IMR-90 (cell line): ENCODE data around the gene DTNA. TPM values are rescaled to one million over a fixed set of nuclear protein-coding genes. Genes with fewer than 3 reads are reported as not detected.

Source experiments
- ATAC-seq: fragments of 200-7000 bp; cut with Tn5 transposase; 2 replicates; pipeline ENCODE4 v1.9.1; 2020; ENCODE audit warnings: low read depth, mild to moderate bottlenecking, moderate library complexity
- BruUV-seq: library from RNA; stranded (reverse); fragments of 400-500 nt; replicated peaks from 2 replicates; lab custom pipeline; 2021; lab: Mats Ljungman, UMichigan
- CTCF ChIA-PET: fragments of 300-600 bp; formaldehyde crosslinking; extraction: SDS; loops from one replicate; lab custom pipeline; 2021; ENCODE audit warnings: antibody characterized with exemption; lab: Yijun Ruan, JAX
- POLR2A ChIA-PET: fragments of 300-600 bp; sonication (Branson Sonifier 250); formaldehyde crosslinking; loops from one replicate; lab custom pipeline; 2022; ENCODE audit warnings: antibody characterized with exemption; ENCODE audit not compliant: unreplicated experiment; lab: Charles Lee
- DNase-seq: peaks from one replicate; pipeline ENCODE4 v3.0.0; 2013
- H2AFZ ChIP-seq: replicated peaks from 2 replicates; pipeline ENCODE3; 2013; ENCODE audit warnings: low read length, mild to moderate bottlenecking; ENCODE audit not compliant: poor library complexity
- H2AK5ac ChIP-seq: 2 replicates; pipeline ENCODE4 v1.6.1; 2013; ENCODE audit warnings: low read depth, low read length, inconsistent platforms
- H2AK9ac ChIP-seq: replicated peaks from 2 replicates; pipeline ENCODE3; 2013; ENCODE audit warnings: mild to moderate bottlenecking, low read depth, low read length, moderate library complexity; ENCODE audit not compliant: poor library complexity
- H2BK120ac ChIP-seq: 2 replicates; pipeline ENCODE4 v1.6.1; 2013; ENCODE audit warnings: low read depth, low read length, inconsistent platforms
- H2BK15ac ChIP-seq: 3 replicates; pipeline ENCODE4 v1.6.1; 2013; ENCODE audit warnings: low read depth, low read length, inconsistent platforms
- H2BK20ac ChIP-seq: 2 replicates; pipeline ENCODE4 v1.6.1; 2013; ENCODE audit warnings: low read depth, mild to moderate bottlenecking, inconsistent platforms, low read length, moderate library complexity
- H2BK5ac ChIP-seq: 2 replicates; pipeline ENCODE4 v1.6.1; 2013; ENCODE audit warnings: mild to moderate bottlenecking, low read depth, low read length, inconsistent platforms; ENCODE audit not compliant: poor library complexity, severe bottlenecking
- H3K14ac ChIP-seq: replicated peaks from 2 replicates; pipeline ENCODE4 v1.6.1; 2013; ENCODE audit warnings: low read depth, low read length, inconsistent platforms
- H3K18ac ChIP-seq: 2 replicates; pipeline ENCODE4 v1.6.1; 2013; ENCODE audit warnings: low read depth, low read length, control low read depth
- H3K23ac ChIP-seq: 2 replicates; pipeline ENCODE4 v1.6.1; 2013; ENCODE audit warnings: low read depth, low read length, inconsistent platforms
- H3K27ac ChIP-seq: 2 replicates; pipeline ENCODE4 v1.5.1; 2013; ENCODE audit warnings: mild to moderate bottlenecking, control low read depth, low read length; ENCODE audit not compliant: insufficient read depth
- H3K27me3 ChIP-seq: 2 replicates; pipeline ENCODE4 v1.6.1; 2013; ENCODE audit warnings: low read length; ENCODE audit not compliant: control insufficient read depth, insufficient read depth
- H3K36me3 ChIP-seq: 2 replicates; pipeline ENCODE4 v1.6.1; 2013; ENCODE audit warnings: low read length, mixed read lengths; ENCODE audit not compliant: control insufficient read depth, insufficient read depth
- H3K4ac ChIP-seq: 2 replicates; pipeline ENCODE4 v1.6.1; 2013; ENCODE audit warnings: low read depth, low read length, inconsistent platforms
- H3K4me1 ChIP-seq: 2 replicates; pipeline ENCODE4 v1.6.1; 2013; ENCODE audit warnings: low read length, mixed read lengths; ENCODE audit not compliant: control insufficient read depth, insufficient read depth
- H3K4me2 ChIP-seq: 2 replicates; pipeline ENCODE4 v1.6.1; 2013; ENCODE audit warnings: low read depth, mild to moderate bottlenecking, control low read depth, low read length, moderate library complexity
- H3K4me3 ChIP-seq: 2 replicates; pipeline ENCODE4 v1.5.1; 2013; ENCODE audit warnings: low read depth, mild to moderate bottlenecking, control low read depth, low read length, moderate library complexity; ENCODE audit not compliant: insufficient read depth
- H3K56ac ChIP-seq: 2 replicates; pipeline ENCODE4 v1.6.1; 2013; ENCODE audit warnings: low read length, inconsistent platforms; ENCODE audit not compliant: insufficient read depth; ENCODE audit errors: extremely low read depth
- H3K79me1 ChIP-seq, 2 experiments: 2 replicates each; pipeline ENCODE4 v1.6.1; 2013; ENCODE audit warnings: low read length in 2 of 2, inconsistent platforms in 1 of 2, low read depth in 1 of 2
- H3K9ac ChIP-seq: 2 replicates; pipeline ENCODE4 v1.6.1; 2013; ENCODE audit warnings: low read depth, low read length, control low read depth
- H3K9me1 ChIP-seq: 2 replicates; pipeline ENCODE4 v1.6.1; 2013; ENCODE audit warnings: low read length, inconsistent platforms; ENCODE audit not compliant: insufficient read depth
- H3K9me3 ChIP-seq: 2 replicates; pipeline ENCODE4 v1.6.1; 2013; ENCODE audit warnings: low read length; ENCODE audit not compliant: control insufficient read depth, insufficient read depth
- H4K20me1 ChIP-seq: 2 replicates; pipeline ENCODE4 v1.6.1; 2013; ENCODE audit warnings: low read length, inconsistent platforms; ENCODE audit not compliant: insufficient read depth
- H4K5ac ChIP-seq: 2 replicates; pipeline ENCODE4 v1.6.1; 2013; ENCODE audit warnings: mild to moderate bottlenecking, low read depth, low read length, control low read depth
- H4K8ac ChIP-seq, 2 experiments: 2 replicates each; pipeline ENCODE4 v1.6.1; 2013; ENCODE audit warnings: low read depth in 2 of 2, low read length in 2 of 2, control low read depth in 1 of 2, inconsistent platforms in 1 of 2
- H4K91ac ChIP-seq: 2 replicates; pipeline ENCODE4 v1.6.1; 2013; ENCODE audit warnings: low read depth, low read length, inconsistent platforms; ENCODE audit not compliant: insufficient read depth
- BHLHE40 ChIP-seq: fragments of 150-350 bp; IDR thresholded peaks from 2 replicates; pipeline ENCODE4 v1.6.1; 2016; ENCODE audit warnings: mild to moderate bottlenecking, low read depth, low read length
- CEBPB ChIP-seq: IDR thresholded peaks from 2 replicates; pipeline ENCODE4 v1.6.1; 2012; ENCODE audit warnings: low read depth, low read length, improper control_type of control experiment
- CHD1 ChIP-seq: IDR thresholded peaks from 2 replicates; pipeline ENCODE4 v1.6.1; 2012; ENCODE audit warnings: low read depth, low read length, improper control_type of control experiment
- CTCF ChIP-seq: conservative IDR thresholded peaks from 2 replicates; pipeline ENCODE4 v1.5.1; 2012; ENCODE audit warnings: mild to moderate bottlenecking, low read depth, low read length, improper control_type of control experiment
- ELK1 ChIP-seq: fragments of 150-350 bp; IDR thresholded peaks from 2 replicates; pipeline ENCODE4 v1.6.1; 2016; ENCODE audit warnings: low read depth, mild to moderate bottlenecking, low read length, moderate library complexity, borderline replicate concordance
- FOS ChIP-seq: fragments of 150-350 bp; IDR thresholded peaks from 2 replicates; pipeline ENCODE4 v1.6.1; 2016; ENCODE audit warnings: low read depth, low read length
- MAFK ChIP-seq: IDR thresholded peaks from 2 replicates; pipeline ENCODE4 v1.6.1; 2012; ENCODE audit warnings: low read depth, low read length, improper control_type of control experiment
- MAZ ChIP-seq: IDR thresholded peaks from 2 replicates; pipeline ENCODE4 v1.6.1; 2012; ENCODE audit warnings: low read depth, mild to moderate bottlenecking, low read length, improper control_type of control experiment, moderate library complexity, borderline replicate concordance
- MXI1 ChIP-seq: IDR thresholded peaks from 2 replicates; pipeline ENCODE4 v1.6.1; 2012; ENCODE audit warnings: low read depth, mild to moderate bottlenecking, low read length, moderate library complexity, borderline replicate concordance
- NFE2L2 ChIP-seq: fragments of 150-350 bp; IDR thresholded peaks from 2 replicates; pipeline ENCODE4 v1.6.1; 2016; ENCODE audit warnings: low read depth, mild to moderate bottlenecking, low read length
- POLR2A ChIP-seq: IDR thresholded peaks from 2 replicates; pipeline ENCODE4 v1.6.1; 2012; ENCODE audit warnings: mild to moderate bottlenecking, low read depth, low read length
- RAD21 ChIP-seq: IDR thresholded peaks from 2 replicates; pipeline ENCODE4 v1.6.1; 2012; ENCODE audit warnings: low read length, improper control_type of control experiment
- RCOR1 ChIP-seq: IDR thresholded peaks from 2 replicates; pipeline ENCODE4 v1.6.1; 2012; ENCODE audit warnings: mild to moderate bottlenecking, low read length, improper control_type of control experiment; ENCODE audit not compliant: insufficient replicate concordance
- RFX5 ChIP-seq: IDR thresholded peaks from 2 replicates; pipeline ENCODE4 v1.8.0; 2012; ENCODE audit warnings: low read depth, mild to moderate bottlenecking, low read length, moderate library complexity
- SMC3 ChIP-seq: fragments of 150-350 bp; IDR thresholded peaks from 2 replicates; pipeline ENCODE4 v1.6.1; 2016; ENCODE audit warnings: low read depth, mild to moderate bottlenecking, antibody characterized with exemption, low read length, moderate library complexity
- USF2 ChIP-seq: fragments of 150-350 bp; IDR thresholded peaks from 2 replicates; pipeline ENCODE4 v1.6.1; 2017; ENCODE audit warnings: mild to moderate bottlenecking, antibody characterized with exemption, low read length, low read depth
- WGBS, 2 experiments: methylation state at CpG; one replicate each; pipeline versions ENCODE4 v1.1.5 to v1.1.7; 2013; ENCODE audit warnings: missing lambda C conversion rate in 2 of 2; ENCODE audit not compliant: insufficient read length in 1 of 2; ENCODE audit errors: extremely low coverage in 2 of 2; 5-methylcytosine and 5-hydroxymethylcytosine counted together
- dilution Hi-C: fragments of 300-500 bp; cut with HindIII; formaldehyde crosslinking; loops from one replicate; pipeline ENCODE4 v1.14.3; 2018; ENCODE audit warnings: low sequenced_read_pairs; ENCODE audit not compliant: unreplicated experiment
- in situ Hi-C: fragments of 300-500 bp; cut with MboI; formaldehyde crosslinking; loops from 3 replicates; pipeline ENCODE4 v1.14.3; 2019; ENCODE audit warnings: low sequenced_read_pairs, inconsistent platforms, mixed read lengths
- intact Hi-C: fragments of 100-400 bp; cut with micrococcal nuclease; formaldehyde crosslinking; loops from 2 replicates; pipeline ENCODE4 v1.10.0; 2022
- polyA plus RNA-seq, 3 experiments: library from polyadenylated mRNA; depleted of rRNA; stranded (reverse); fragments of >200 nt; gene quantifications; 2 replicates each; pipeline ENCODE4 v1.2.3, GENCODE V29; 2012; ENCODE audit warnings: low replicate concordance in 1 of 3
- total RNA-seq: library from RNA; depleted of rRNA; stranded (reverse); fragments of >200 nt; gene quantifications from 2 replicates; pipeline ENCODE4 v1.2.3, GENCODE V29; 2012

The DTNA gene
- total and polyA plus RNA-seq, 2 of the 4 experiments (the other 2 are of a cell fraction): 9.5 to 10.8 TPM

GRCh38 chr18:34848695-34849094, 138.6 kb downstream of the DTNA start:
- no peak overlapping the region for H2BK5ac ChIP-seq
- H3K27me3 ChIP-seq: no peaks in the 10 kb centered on the region
- H3K23ac ChIP-seq: no peak overlapping the region
- no peak overlapping the region for H2AFZ ChIP-seq
- intact Hi-C loops: no loop called here
- no peak overlapping the region for H2AK9ac ChIP-seq
- ChIA-PET POLR2A (no interaction called here), CTCF (interaction anchor here (1.9 kb wide), 1 partner anchor 18 kb away, joined by 9 read pairs; no protein-coding TSS in a partner anchor)
- TF ChIP-seq MAZ (no peak), CEBPB (no peak), RCOR1 (no peak), CTCF (no peak), MXI1 (no peak), RAD21 (no peak), NFE2L2 (no peak), CHD1 (no peak), USF2 (no peak), RFX5 (no peak), SMC3 (no peak), POLR2A (no peak), ELK1 (no peak), BHLHE40 (no peak), FOS (no peak), MAFK (no peak)
- H3K36me3 ChIP-seq: no peaks in the 10 kb centered on the region
- no peak overlapping the region for H3K9ac ChIP-seq
- H3K9me3 ChIP-seq: no peaks in the 10 kb centered on the region
- no peak overlapping the region for H2BK15ac ChIP-seq
- H2BK120ac ChIP-seq: no peak overlapping the region
- 80% methylated on average over 1 of the region's 3 CpGs; no CpG with 5 or more reads in 1 of the 2 experiments for WGBS, 2 experiments
- H4K5ac ChIP-seq: no peak overlapping the region
- in situ Hi-C loops: no loop called here
- no peaks in the 10 kb centered on the region for H3K79me1 ChIP-seq
- BruUV-seq: no TSS peak
- no peak overlapping the region for H3K4ac ChIP-seq
- no peak overlapping the region for H3K4me2 ChIP-seq
- H3K9me1 ChIP-seq: no peaks in the 10 kb centered on the region
- dilution Hi-C loops: no loop called here
- H4K8ac ChIP-seq: no peak overlapping the region
- no peak for DNase-seq
- H3K14ac ChIP-seq: no peak overlapping the region
- H3K56ac ChIP-seq: no peak overlapping the region
- H2AK5ac ChIP-seq: no peak overlapping the region
- H4K91ac ChIP-seq: no peak overlapping the region
- H3K4me3 ChIP-seq: no peak overlapping the region
- no peak for ATAC-seq
- H4K20me1 ChIP-seq: no peaks in the 10 kb centered on the region
- no peaks in the 10 kb centered on the region for H3K4me1 ChIP-seq
- no peak overlapping the region for H3K27ac ChIP-seq
- H2BK20ac ChIP-seq: no peak overlapping the region
- no peak overlapping the region for H3K18ac ChIP-seq
